Stomach (tissue), 4 donors: ENCODE data around the gene CFAP210.

ENCODE experiments used
- POLR2A ChIP-seq, 4 donors: fragments of 450-650 bp; IDR thresholded peaks; one replicate each; pipeline ENCODE4 v1.6.1; 2016; ENCODE audit warnings: antibody characterized with exemption in 4 of 4, control low read depth in 2 of 4, mild to moderate bottlenecking in 1 of 4, moderate library complexity in 1 of 4
- TF ChIP-seq, protein P1 (sequence below), 7 experiments: fragments of 450-650 bp in 4 of 7; fragments of 200-600 bp in 3 of 7; sonication (generic) in 3 of 7; IDR thresholded peaks; one replicate each; pipeline ENCODE4 v1.5.1; 2016 to 2019; ENCODE audit warnings: antibody characterized with exemption in 7 of 7, control low read depth in 2 of 7, mild to moderate bottlenecking in 1 of 7

DNA sequence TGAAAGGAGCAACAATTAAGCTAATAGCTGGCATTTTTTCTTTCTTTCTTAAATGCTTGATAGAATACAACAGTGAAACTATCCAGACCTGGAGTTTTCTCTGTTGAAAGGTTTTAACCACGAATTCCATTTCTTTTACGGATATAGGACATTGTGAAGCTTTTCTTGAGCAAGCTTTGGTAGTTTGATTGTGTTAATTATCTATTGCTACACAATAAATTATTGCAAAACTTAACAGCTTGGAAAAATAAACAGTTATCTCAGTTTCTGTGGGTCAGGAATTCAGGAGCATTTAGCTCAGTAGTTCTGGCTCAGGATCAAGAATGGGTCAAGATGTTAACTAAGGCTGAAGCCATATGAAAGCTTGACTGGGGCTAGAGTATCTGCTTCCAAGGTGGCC, 11.7 kb upstream of the CFAP210 start:
- TF ChIP-seq POLR2A (IDR thresholded peaks at IDR 0.05) = no peak
- TF ChIP-seq, protein P1, sequence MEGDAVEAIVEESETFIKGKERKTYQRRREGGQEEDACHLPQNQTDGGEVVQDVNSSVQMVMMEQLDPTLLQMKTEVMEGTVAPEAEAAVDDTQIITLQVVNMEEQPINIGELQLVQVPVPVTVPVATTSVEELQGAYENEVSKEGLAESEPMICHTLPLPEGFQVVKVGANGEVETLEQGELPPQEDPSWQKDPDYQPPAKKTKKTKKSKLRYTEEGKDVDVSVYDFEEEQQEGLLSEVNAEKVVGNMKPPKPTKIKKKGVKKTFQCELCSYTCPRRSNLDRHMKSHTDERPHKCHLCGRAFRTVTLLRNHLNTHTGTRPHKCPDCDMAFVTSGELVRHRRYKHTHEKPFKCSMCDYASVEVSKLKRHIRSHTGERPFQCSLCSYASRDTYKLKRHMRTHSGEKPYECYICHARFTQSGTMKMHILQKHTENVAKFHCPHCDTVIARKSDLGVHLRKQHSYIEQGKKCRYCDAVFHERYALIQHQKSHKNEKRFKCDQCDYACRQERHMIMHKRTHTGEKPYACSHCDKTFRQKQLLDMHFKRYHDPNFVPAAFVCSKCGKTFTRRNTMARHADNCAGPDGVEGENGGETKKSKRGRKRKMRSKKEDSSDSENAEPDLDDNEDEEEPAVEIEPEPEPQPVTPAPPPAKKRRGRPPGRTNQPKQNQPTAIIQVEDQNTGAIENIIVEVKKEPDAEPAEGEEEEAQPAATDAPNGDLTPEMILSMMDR (IDR thresholded peaks at IDR 0.05) = no peak
